GM12878 (cell line): ENCODE data around the gene DEXI. TPM values are rescaled to one million over a fixed set of nuclear protein-coding genes. Genes with fewer than 3 reads are reported as not detected.

ENCODE experiments used
- ATAC-seq: fragments of 200-7000 bp; cut with Tn5 transposase; 3 replicates; pipeline ENCODE4 v1.9.1; 2020; ENCODE audit warnings: mild to moderate bottlenecking, moderate library complexity
- BruUV-seq: library from RNA; stranded (reverse); fragments of 400-500 nt; replicated peaks from 2 replicates; lab custom pipeline; 2021; lab: Mats Ljungman, UMichigan
- CTCF ChIA-PET: fragments of 300-600 bp; sonication (Branson Sonifier 250); formaldehyde crosslinking; extraction: SDS; loops from one replicate; lab custom pipeline; 2021; ENCODE audit warnings: inconsistent platforms; lab: Yijun Ruan, JAX
- POLR2A ChIA-PET: fragments of 350-600 bp; formaldehyde crosslinking; extraction: SDS; loops from one replicate; lab custom pipeline; 2021; ENCODE audit warnings: inconsistent platforms; lab: Charles Lee
- RAD21 ChIA-PET: fragments of 300-600 bp; sonication (Branson Sonifier 250); formaldehyde crosslinking; loops from one replicate; lab custom pipeline; 2023; ENCODE audit warnings: antibody characterized with exemption; ENCODE audit not compliant: unreplicated experiment; lab: Charles Lee
- SMC1A ChIA-PET: fragments of 300-600 bp; sonication (Branson Sonifier 250); formaldehyde crosslinking; loops from one replicate; lab custom pipeline; 2023; ENCODE audit not compliant: unreplicated experiment, uncharacterized antibody; lab: Charles Lee
- DNase-seq: peaks from one replicate; pipeline ENCODE4 v3.0.0-alpha.2; 2011; ENCODE audit warnings: low read depth, low spot score
- FAIRE-seq: peaks from 3 replicates; lab custom pipeline; 2011; peaks lifted over from hg19 to GRCh38; lab: Jason Lieb, UNC
- H2AFZ ChIP-seq: 2 replicates; pipeline ENCODE4 v1.6.0; 2011; ENCODE audit warnings: low read depth, low read length, control low read depth; ENCODE audit not compliant: control insufficient read depth
- H3K27ac ChIP-seq: 2 replicates; pipeline ENCODE4 v1.5.1; 2011; ENCODE audit warnings: control low read depth; ENCODE audit not compliant: control insufficient read depth, insufficient read depth
- H3K27me3 ChIP-seq, 2 experiments: replicated peaks in 1 of 2; 2 replicates each; pipeline versions ENCODE4 v1.6.0 to v1.6.1; 2011; ENCODE audit warnings: low read length in 1 of 2; ENCODE audit not compliant: control insufficient read depth in 2 of 2, insufficient read depth in 2 of 2
- H3K36me3 ChIP-seq, 2 experiments: 2 replicates each; pipeline ENCODE4 v1.5.1; 2011; ENCODE audit warnings: low read length in 1 of 2; ENCODE audit not compliant: control insufficient read depth in 2 of 2, insufficient read depth in 2 of 2
- H3K4me1 ChIP-seq: 2 replicates; pipeline ENCODE4 v1.6.1; 2011; ENCODE audit warnings: mild to moderate bottlenecking, low read length, moderate library complexity, mixed read lengths; ENCODE audit not compliant: control insufficient read depth, insufficient read depth
- H3K4me2 ChIP-seq: 2 replicates; pipeline ENCODE4 v1.6.0; 2011; ENCODE audit warnings: control low read depth; ENCODE audit not compliant: control insufficient read depth, insufficient read depth
- H3K4me3 ChIP-seq: fragments of 200-600 bp; sonication (generic); 2 replicates; pipeline ENCODE4 v1.5.1; 2016
- H3K79me2 ChIP-seq: 2 replicates; pipeline ENCODE4 v1.6.0; 2011; ENCODE audit warnings: low read length; ENCODE audit not compliant: control insufficient read depth, insufficient read depth
- H3K9ac ChIP-seq: 2 replicates; pipeline ENCODE4 v1.8.0; 2011; ENCODE audit warnings: low read length, control low read depth, mixed read lengths; ENCODE audit not compliant: control insufficient read depth, insufficient read depth
- H3K9me3 ChIP-seq: replicated peaks from 3 replicates; pipeline ENCODE4 v1.5.1; 2011; ENCODE audit warnings: mild to moderate bottlenecking, low read length; ENCODE audit not compliant: control insufficient read depth, insufficient read depth
- H4K20me1 ChIP-seq: 2 replicates; pipeline ENCODE4 v1.6.0; 2011; ENCODE audit not compliant: control insufficient read depth, insufficient read depth
- BHLHE40 ChIP-seq, 2 experiments: fragments of 450-650 bp in 1 of 2; IDR thresholded peaks; 2 replicates each; pipeline ENCODE4 v1.6.1; 2011 to 2017; ENCODE audit warnings: low read depth in 2 of 2, borderline replicate concordance in 1 of 2, improper control_type of control experiment in 1 of 2, low read length in 1 of 2, mild to moderate bottlenecking in 1 of 2
- CHD1 ChIP-seq: IDR thresholded peaks from 2 replicates; pipeline ENCODE4 v1.6.1; 2012; ENCODE audit warnings: low read depth, low read length, improper control_type of control experiment
- EED ChIP-seq: sonication (generic); IDR thresholded peaks from 2 replicates; pipeline ENCODE4 v1.6.1; 2016; ENCODE audit warnings: antibody characterized with exemption, low read depth
- ETV6 ChIP-seq, 2 experiments: fragments of 450-650 bp in 1 of 2; IDR thresholded peaks in 1 of 2; conservative IDR thresholded peaks in 1 of 2; 2 replicates each; pipeline ENCODE4 v1.6.1; 2014; ENCODE audit warnings: antibody characterized with exemption in 1 of 2, borderline replicate concordance in 1 of 2, low read depth in 1 of 2, mild to moderate bottlenecking in 1 of 2, moderate library complexity in 1 of 2
- FOXM1 ChIP-seq: IDR thresholded peaks from 2 replicates; pipeline ENCODE4 v1.6.1; 2012; ENCODE audit warnings: low read depth, mild to moderate bottlenecking, inconsistent platforms, low read length, moderate library complexity
- IKZF2 ChIP-seq, 2 experiments: fragments of 450-650 bp; IDR thresholded peaks; 2 replicates each; pipeline ENCODE4 v1.6.1; 2017; ENCODE audit warnings: mild to moderate bottlenecking in 2 of 2, moderate library complexity in 2 of 2
- JUNB ChIP-seq: IDR thresholded peaks from 2 replicates; pipeline ENCODE4 v1.6.1; 2016; ENCODE audit warnings: antibody characterized with exemption, mild to moderate bottlenecking
- LARP7 ChIP-seq: fragments of 450-650 bp; IDR thresholded peaks from 2 replicates; pipeline ENCODE4 v1.6.1; 2017; ENCODE audit warnings: mild to moderate bottlenecking
- MTA2 ChIP-seq: fragments of 450-650 bp; IDR thresholded peaks from 2 replicates; pipeline ENCODE4 v1.6.1; 2016; ENCODE audit warnings: low read depth, mild to moderate bottlenecking, moderate library complexity
- MYB ChIP-seq: fragments of 150-350 bp; IDR thresholded peaks from 2 replicates; pipeline ENCODE4 v1.6.1; 2014; ENCODE audit warnings: mild to moderate bottlenecking, low read depth, low read length, borderline replicate concordance
- POLR2AphosphoS2 ChIP-seq: IDR thresholded peaks from 2 replicates; pipeline ENCODE4 v1.6.1; 2011; ENCODE audit warnings: low read depth, mild to moderate bottlenecking, low read length, improper control_type of control experiment, moderate library complexity
- POU2F2 ChIP-seq: IDR thresholded peaks from 3 replicates; pipeline ENCODE4 v1.6.1; 2011; ENCODE audit warnings: low read depth, mild to moderate bottlenecking, low read length, borderline replicate concordance
- RFX5 ChIP-seq: IDR thresholded peaks from 2 replicates; pipeline ENCODE4 v1.6.1; 2011; ENCODE audit warnings: low read depth, low read length, improper control_type of control experiment
- RUNX3 ChIP-seq: IDR thresholded peaks from 2 replicates; pipeline ENCODE4 v1.6.1; 2012; ENCODE audit warnings: low read length, inconsistent platforms
- TBL1XR1 ChIP-seq: IDR thresholded peaks from 2 replicates; pipeline ENCODE4 v1.6.1; 2012; ENCODE audit warnings: low read depth, low read length, improper control_type of control experiment
- ZNF687 ChIP-seq: fragments of 450-650 bp; IDR thresholded peaks from 2 replicates; pipeline ENCODE4 v1.6.1; 2017; ENCODE audit warnings: mild to moderate bottlenecking, moderate library complexity
- WGBS: methylation state at CpG from one replicate; pipeline ENCODE4 v1.1.6; 2016; ENCODE audit warnings: low lambda C conversion rate; ENCODE audit not compliant: insufficient replicate concordance, insufficient coverage; ENCODE audit errors: missing lambda C conversion rate; 5-methylcytosine and 5-hydroxymethylcytosine counted together
- in situ Hi-C: fragments of 300-500 bp; cut with MboI; formaldehyde crosslinking; loops from 9 replicates; pipeline ENCODE4 v1.14.3; 2018; ENCODE audit warnings: mixed read lengths
- intact Hi-C: fragments of 100-400 bp; cut with micrococcal nuclease; formaldehyde crosslinking; loops from one replicate; pipeline ENCODE4 v1.14.2; 2022; ENCODE audit not compliant: unreplicated experiment
- polyA plus RNA-seq, 11 experiments: library from polyadenylated mRNA; depleted of rRNA in 4 of 11; unstranded in 6 of 11; stranded (reverse) in 5 of 11; fragments of >200 nt; fragmentation: Nextera tagmentation in 4 of 11; fragmentation: Illumina TruSeq in 1 of 11; extraction: Ambion mirVana in 4 of 11; extraction: Trizol in 1 of 11; gene quantifications; 1 replicate in 1 of 11; 2 replicates in 10 of 11; pipeline versions ENCODE4 v1.2.1 to v1.2.3, GENCODE V29; 2011 to 2016; ENCODE audit warnings: inconsistent platforms in 2 of 11, missing spikeins in 2 of 11, low read depth in 1 of 11
- total RNA-seq, 4 experiments: library from RNA; depleted of rRNA in 3 of 4; stranded (reverse); fragments of >200 nt in 3 of 4; fragmentation: Illumina TruSeq in 1 of 4; extraction: Trizol in 1 of 4; gene quantifications; 2 replicates each; pipeline versions ENCODE4 v1.2.1 to v1.2.3, GENCODE V29; 2013 to 2021

The DEXI gene
- total and polyA plus RNA-seq, 10 of the 15 experiments (the other 5 are each of a cell fraction or from before 2014, with no cell fraction given) = 1.4 to 26.3 (median 18.4) TPM

- Histone ChIP-seq H3K27ac (peak overlapping the region; percentile 55), H3K4me3 (peak overlapping the region; percentile 27; the same call in 1 of the 2 replicates), H4K20me1 (no peaks in the 10 kb centered on the region), H2AFZ (peak overlapping the region; percentile 20), H3K79me2 (no peaks in the 10 kb centered on the region), H3K9me3 (no peaks in the 10 kb centered on the region)
- RAD21 ChIA-PET = interaction anchor here (0.7 to 4.6 kb wide), 28 partner anchors 11 to 424 kb away, joined by 3 to 47 read pairs (median 4); partner anchors contain the start of gene SOCS1
- TF ChIP-seq IKZF2 (IDR thresholded peaks at IDR 0.05) (0 out of 4 replicates have a peak, but pooled peaks of 1 of the 2 experiments have one; percentile 8), POU2F2 (peak; percentile 17; the same call in 1 of the 3 replicates), POLR2AphosphoS2 (no peak), EED (0 out of 2 replicates have a peak, but pooled peaks have one; percentile 10), RFX5 (no peak), TBL1XR1 (no peak), MTA2 (peak; percentile 24; the same call in 1 of the 2 replicates), MYB (no peak), LARP7 (no peak), CHD1 (no peak), RUNX3 (0 out of 2 replicates have a peak, but pooled peaks have one; percentile 17), FOXM1 (0 out of 2 replicates have a peak, but pooled peaks have one; percentile 4), ETV6 (conservative IDR thresholded peaks at IDR 0.05 in 1 of 2, IDR thresholded peaks at IDR 0.05 in 1 of 2; ENCODE audit: borderline replicate concordance in 1 of 2, low read depth in 1 of 2) (peak in 1 of 2 experiments; percentile 65; a peak in 1 of 4 replicates), BHLHE40 (IDR thresholded peaks at IDR 0.05; ENCODE audit: borderline replicate concordance in 1 of 2, low read depth in 2 of 2, low read length in 1 of 2) (peak; percentile 27 to 48; a peak in 2 of 4 replicates), ZNF687 (0 out of 2 replicates have a peak, but pooled peaks have one; percentile 6), JUNB (peak; percentile 66)
- TF ChIP-seq, all 136 proteins: peak for 10
- DNase-seq (no peak), FAIRE-seq (no peak), ATAC-seq (peak; percentile 77)
- POLR2A ChIA-PET = interaction anchor here (1.2 to 2.8 kb wide), 9 partner anchors 12 to 388 kb away, joined by 3 to 15 read pairs (median 5); partner anchors contain the start of gene SOCS1
- WGBS = 2% methylated on average over 15 of the region's 15 CpGs
- Histone ChIP-seq H3K36me3 (peaks cover 12 to 14% of the 10 kb centered on the region in 2 experiments), H3K4me2 (peak overlapping the region; percentile 71), H3K27me3 (no peaks in the 10 kb centered on the region), H3K4me1 (peaks cover 25% of the 10 kb centered on the region), H3K9ac (peak overlapping the region; percentile 52)
- SMC1A ChIA-PET = interaction anchor here (0.7 to 3.3 kb wide), 30 partner anchors 9 to 376 kb away, joined by 3 to 48 read pairs (median 4); partner anchors contain the start of gene SOCS1
- CTCF ChIA-PET = interaction anchor here (0.6 to 4.7 kb wide), 35 partner anchors 8 to 425 kb away, joined by 3 to 61 read pairs (median 5); partner anchors contain the start of gene SOCS1
- intact Hi-C loops = loop anchor here (5.0 kb wide), 2 partner anchors 95 to 275 kb away; partner anchors contain the start of gene SOCS1
- in situ Hi-C loops = no loop called here
- TSS peak; percentile 93 for BruUV-seq
These were observed 40.3 kb upstream of the DEXI start for GRCh38 chr16:10982465-10983150.
